Endothelial cell of hepatic sinusoid (primary cell): ENCODE results near the gene CACNA1C.

Source experiments
- in situ Hi-C: cut with HindIII; loops from 2 replicates; pipeline ENCODE4 v1.10.0; 2017; ENCODE audit warnings: low sequenced_read_pairs

The CACNA1C gene

DNA sequence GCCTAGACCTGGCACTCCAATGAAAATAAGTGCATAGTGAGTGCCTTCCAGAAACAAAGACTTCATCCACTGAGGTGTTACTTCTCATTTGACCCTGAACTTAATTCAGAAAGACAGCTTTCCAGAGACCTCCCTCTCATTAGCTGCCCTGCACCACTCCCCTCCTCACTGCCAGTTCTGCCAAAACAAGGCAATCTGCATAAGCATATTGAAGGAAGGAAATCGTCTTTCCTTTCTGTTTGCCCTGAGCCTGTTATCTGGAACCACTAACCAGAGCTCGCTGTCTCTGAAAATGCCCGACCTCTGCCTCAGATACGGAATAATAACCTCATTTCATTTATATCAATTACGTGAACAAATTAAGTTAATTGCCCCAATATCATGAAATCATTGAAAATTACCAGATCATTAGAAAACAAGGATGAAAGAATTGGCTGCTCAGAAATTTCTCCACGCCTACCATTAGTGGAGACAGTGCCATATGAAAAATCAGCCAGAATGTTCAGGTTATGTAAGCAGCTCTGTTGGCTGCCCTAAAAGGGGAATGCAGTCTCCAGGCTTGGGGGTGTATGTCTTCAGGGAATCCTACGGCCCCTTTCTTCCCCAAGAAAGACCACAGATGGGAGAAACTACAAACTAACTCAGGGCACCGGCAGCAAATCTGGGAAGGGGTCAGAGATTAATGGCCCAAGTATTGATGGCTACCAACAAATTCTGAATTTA, 592.1 kb downstream of the CACNA1C start:
- in situ Hi-C loops: no loop called here

GRCh38 chr12:2645460-2645859, 592.7 kb downstream of the CACNA1C start:
- in situ Hi-C loops: no loop called here

DNA sequence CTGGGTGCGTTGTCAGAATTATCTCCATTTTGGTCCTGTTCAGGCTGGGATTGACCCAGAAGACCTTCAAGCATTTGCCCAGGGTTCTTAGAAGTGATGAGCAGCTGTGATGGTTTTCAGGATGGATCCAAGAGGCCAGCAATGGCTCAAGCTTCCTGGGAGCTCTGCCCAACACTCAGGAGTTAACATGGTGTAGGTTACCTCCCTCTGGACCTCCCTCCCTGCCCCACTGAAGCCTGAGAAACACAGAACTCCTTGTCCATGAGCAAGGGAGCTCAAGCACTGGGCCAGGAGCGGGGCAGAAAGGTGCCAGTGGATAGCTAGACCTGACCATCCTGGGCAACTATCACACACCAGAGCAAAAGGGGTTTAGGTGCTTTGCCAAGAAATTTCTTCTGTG, 593.6 kb downstream of the CACNA1C start:
- in situ Hi-C loops: no loop called here

- in situ Hi-C loops: no loop called here
These were observed 594.4 kb downstream of the CACNA1C start for GRCh38 chr12:2647186-2647585.

DNA sequence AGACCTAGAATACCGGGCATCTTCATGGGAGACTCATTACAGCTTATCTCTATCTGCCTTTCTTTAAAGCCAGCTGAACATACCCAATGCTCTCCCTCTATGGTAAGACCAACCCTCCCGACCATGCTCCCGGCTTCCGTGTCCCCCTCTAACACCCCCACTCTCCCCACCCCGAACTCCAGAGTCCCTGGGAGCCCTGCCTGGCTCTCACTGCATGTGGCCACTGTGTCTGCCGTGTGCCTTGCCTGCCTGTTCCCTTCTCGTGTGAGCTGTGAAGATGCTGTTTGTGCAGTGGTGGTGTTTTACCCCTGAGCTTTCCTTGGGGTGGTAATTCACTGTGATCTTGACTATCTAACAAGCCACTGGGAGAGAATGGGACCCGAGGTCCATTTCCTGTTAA, 595.6 kb downstream of the CACNA1C start:
- in situ Hi-C loops: no loop called here

DNA sequence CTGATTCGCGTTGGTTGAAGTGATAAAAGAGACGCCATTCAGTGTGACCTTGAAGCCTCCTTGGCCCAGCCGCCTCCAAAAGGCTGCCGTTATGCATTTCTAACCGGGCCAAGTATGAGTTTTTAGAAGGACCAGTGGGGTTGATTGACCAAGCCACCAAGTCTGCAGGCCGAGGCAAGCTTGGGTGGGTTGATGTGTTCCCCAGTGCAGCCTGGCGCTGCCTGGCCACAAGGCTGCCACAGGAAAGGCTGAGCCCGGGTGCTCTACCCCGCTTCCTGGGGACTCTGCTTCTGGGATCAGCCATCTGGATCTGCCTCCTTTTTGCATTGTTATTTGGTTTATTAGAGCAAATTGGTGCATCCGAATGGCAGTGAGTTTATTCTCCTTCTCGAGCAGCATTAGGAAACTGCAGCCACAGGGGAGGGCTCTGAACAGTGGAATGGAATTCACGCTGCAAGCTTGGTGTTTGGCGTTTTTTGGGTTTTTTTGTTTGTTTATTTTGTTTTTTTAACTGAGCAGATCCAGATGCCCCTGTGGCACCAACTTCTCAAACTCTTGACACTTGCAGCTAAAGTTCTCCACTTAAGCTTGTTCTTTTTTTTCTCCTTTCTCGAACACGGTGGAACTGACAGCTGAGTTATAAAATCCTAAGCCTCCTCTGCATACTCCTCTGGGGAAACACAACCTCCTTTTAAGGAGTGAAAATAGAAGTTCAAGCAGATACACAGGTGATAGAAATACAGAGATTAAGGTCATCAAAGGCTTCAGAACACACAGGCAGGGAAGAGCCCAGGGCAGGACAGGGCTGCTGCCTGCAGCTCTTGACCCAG, 596.6 kb downstream of the CACNA1C start:
- in situ Hi-C loops: no loop called here

DNA sequence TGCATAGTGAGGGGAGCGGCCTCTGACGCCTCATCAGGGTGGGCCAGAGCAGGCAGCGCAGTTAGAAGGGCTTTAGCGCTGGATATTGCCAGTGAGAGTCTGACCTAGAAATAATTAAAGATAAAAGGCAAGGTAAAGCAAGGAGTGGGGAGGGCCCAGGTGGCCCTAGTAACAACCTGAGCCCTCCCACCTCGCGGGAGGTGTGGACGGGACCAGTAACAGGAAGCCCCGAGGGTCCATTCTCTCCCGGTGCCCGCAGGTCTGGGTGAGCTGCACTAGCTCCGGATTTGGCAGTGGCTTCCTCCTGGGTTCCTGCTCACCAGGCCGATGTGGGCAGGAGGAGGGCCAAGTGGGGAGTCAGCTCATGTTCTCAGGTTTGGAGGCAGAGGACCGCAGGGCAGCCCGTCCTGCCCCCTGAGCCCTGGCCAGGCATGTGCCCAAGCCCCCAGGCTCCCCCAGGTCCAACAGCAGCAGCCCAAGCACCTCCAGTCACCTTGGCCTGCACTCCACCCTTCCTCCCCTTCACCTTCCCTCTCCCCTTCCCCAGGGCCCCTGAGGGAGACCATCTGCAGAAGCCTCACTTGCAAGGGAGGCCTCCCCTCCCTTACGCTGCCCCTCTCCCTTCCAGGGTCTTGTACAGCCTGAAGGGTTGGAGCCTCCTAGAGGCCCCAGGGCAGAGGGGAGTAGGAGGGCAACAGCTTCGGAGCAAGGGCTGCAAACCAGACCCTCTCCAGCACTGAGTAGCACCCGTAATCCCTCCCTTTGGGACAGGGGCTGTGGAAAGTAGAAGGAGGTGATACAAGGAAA, 597.7 kb downstream of the CACNA1C start:
- in situ Hi-C loops: no loop called here

DNA sequence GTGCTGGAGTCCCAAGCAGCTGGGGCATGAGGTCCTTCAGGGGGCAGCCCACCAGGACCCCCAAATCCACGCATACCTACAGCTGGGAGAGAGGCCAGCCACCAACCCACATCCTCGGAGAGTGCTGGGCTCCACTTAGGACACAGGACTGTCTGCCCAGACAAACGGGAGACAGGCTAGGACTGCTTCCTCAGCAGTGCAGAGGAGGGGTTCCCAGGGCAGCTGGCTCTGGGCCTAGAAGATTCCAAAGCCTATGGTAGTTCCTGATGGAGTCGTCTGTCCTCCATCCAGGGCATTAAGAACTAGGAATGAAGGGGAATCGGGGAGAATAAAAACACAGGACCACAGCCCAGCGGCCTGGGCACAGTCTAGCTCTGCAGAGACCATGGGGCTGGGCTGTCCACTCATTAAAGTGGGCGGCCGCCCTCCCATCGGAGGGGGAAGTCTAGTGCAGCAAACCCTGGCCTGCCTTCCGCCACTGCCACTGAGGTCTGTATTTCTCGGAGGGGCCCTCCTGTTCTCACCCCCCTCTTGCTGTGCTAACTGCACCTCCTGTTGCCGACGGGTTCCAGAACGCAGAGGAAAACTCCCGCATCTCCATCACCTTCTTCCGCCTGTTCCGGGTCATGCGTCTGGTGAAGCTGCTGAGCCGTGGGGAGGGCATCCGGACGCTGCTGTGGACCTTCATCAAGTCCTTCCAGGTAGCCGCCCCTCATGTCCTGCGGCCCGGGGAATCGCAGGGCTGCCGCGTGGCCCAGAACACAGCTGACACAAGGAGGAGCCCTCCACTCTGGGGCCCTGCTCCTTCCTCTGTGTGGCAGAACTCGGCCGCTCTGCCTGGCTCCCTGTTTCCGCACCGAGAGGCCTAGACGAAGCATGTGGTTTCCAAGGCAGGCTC, 598.5 kb downstream of the CACNA1C start:
- in situ Hi-C loops: no loop called here

- in situ Hi-C loops: no loop called here
These were observed 599.2 kb downstream of the CACNA1C start for GRCh38 chr12:2652011-2652400.

DNA sequence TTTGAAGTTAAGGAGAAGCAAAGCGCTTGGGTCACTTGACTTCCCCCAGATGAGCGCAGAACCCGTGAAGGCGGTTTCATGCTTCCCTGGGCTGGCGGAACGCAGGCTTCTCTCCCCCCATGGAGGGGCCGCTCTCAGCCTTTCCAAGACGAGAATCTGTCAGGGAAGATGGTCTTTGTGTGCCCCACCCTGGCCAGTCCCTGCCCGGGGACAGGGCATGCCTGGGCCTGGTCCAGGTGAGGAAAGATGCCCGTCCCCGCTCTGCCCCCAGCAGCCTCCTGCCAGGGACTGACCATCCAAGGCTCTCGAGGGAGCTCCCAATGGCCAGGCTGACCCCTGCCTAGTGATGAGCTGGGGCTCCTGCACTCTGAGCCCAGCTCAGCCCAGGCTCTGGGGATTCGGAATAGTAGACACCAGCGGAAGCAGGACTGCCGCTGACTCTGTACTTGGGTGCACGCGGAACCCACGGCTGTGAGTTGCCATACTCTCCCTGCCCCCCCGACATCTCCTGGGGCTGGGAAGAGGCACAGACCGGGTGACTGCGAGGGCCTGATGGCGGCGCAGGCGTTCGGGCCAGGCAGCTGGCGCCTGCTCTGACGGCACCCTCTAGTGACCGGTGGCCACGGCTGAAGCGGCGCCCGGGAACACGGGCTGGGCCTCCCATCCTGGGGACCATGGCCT, 599.8 kb downstream of the CACNA1C start:
- in situ Hi-C loops: no loop called here

- in situ Hi-C loops: no loop called here
These were observed 600.7 kb downstream of the CACNA1C start for GRCh38 chr12:2653461-2653965.

DNA sequence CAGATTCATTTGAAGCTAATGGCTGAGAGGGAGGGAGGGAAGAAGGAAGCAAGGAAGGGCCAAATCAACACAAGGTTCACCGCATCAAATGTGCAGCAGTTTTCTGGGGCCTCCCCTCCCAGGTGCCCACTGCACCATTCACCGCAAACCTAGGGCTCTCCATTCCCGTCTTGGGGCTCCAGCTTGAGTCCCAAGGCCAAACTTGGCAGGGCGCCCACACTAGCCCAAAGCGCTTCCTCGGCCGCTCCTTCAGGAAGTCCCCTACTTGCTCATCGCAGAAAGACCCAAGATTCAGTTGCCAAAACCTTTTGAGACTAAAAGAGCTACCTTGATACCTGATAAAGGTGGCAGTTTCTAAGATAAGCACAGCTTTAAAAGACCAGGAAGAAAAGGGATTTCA, 601.5 kb downstream of the CACNA1C start:
- in situ Hi-C loops: no loop called here

DNA sequence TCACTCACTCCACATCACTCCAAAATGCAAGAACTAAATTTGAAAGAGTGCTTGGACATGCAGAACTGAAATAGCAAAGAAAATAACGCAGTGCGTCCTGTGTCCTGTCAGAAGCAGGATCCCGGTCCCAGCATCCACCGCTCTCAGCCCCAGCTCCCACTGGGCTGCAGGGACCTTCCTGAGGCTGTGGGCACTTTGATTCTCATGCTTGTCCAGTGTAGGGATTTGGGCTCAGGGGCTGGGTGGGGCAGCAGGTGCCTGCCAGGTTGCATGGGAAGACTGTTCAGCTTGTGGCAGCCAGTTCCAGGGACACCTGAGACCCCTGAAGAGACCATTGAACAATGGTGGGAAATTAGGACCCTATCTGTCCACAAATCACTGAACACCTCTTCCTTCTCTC, 602.0 kb downstream of the CACNA1C start:
- in situ Hi-C loops: no loop called here

GRCh38 chr12:2662524-2662923, 609.7 kb downstream of the CACNA1C start:
- in situ Hi-C loops: no loop called here

GRCh38 chr12:2664721-2665577, 612.2 kb downstream of the CACNA1C start:
- in situ Hi-C loops: no loop called here

DNA sequence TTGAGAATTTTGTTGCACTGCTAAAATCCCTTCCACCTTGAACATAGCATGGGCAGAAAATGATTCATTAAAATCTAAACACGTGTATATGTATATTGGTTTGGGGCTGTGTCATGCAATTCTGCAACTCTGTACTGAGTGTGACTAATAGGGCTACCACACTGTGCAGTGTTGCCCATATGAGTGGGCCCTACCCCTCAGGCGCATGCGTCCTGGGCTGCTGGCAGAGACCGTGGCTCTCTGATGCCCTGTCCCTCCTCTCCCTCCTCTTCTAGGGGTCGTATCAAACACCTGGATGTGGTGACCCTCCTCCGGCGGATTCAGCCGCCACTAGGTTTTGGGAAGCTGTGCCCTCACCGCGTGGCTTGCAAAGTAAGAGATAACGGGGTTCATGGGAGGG, 613.6 kb downstream of the CACNA1C start:
- in situ Hi-C loops: no loop called here

- in situ Hi-C loops: no loop called here
These were observed 614.1 kb downstream of the CACNA1C start for GRCh38 chr12:2666846-2667245.

DNA sequence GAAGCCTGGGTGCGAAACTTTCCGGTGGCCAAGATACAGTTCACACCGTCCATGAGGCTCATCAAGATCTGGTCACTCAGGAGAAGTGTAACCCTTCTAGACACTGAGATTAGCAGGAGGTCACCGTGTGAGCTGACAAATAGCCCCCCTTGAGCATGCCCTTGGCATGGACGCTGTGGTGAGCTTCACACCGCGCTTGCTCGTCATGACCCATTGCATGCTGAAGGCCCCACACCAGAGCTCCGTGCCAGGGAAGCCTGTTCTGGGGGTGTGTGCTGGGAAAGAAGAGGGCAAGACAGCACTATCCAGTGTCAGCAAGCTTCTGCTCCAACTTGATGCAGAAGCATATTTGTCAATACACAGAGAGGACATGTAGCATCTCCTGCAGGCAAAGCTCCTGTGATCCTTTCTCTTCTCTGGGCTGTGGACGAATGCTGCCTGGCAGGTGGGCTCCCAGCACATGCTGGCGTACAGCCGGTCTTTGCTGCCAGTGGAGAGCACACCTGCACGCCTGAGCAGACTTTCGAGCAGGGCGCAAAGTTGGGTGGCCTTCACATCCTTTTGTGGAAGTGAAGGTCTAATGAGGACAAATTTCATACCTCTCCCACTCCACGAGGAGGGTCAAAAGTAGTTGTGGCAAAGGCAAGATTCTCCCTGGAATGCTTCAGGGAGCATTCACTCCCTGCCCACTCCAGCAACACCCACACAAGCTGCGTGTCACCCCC, 615.1 kb downstream of the CACNA1C start:
- in situ Hi-C loops: no loop called here
